SK-N-SH (cell line): ENCODE results near the gene PPP2R1A. TPM values are rescaled to one million over a fixed set of nuclear protein-coding genes. Genes with fewer than 3 reads are reported as not detected.
"Not testable (repeated sequence)": the region's sequence is repeated elsewhere in the genome, so short reads cannot be mapped to it uniquely, and the experiment has no call there.

Source experiments
- CTCF ChIA-PET: fragments of 300-600, 350-600 bp; formaldehyde crosslinking; extraction: SDS; loops from one replicate; lab custom pipeline; 2021; lab: Yijun Ruan, JAX
- POLR2A ChIA-PET: fragments of 350-600 bp; sonication (Branson Sonifier 250); formaldehyde crosslinking; extraction: SDS; loops from one replicate; lab custom pipeline; 2020; ENCODE audit warnings: antibody characterized with exemption, inconsistent platforms; lab: Yijun Ruan, JAX
- DNase-seq: peaks from one replicate; pipeline ENCODE4 v3.0.0; 2012
- H2AFZ ChIP-seq: fragments of 200-600 bp; sonication (generic); 2 replicates; pipeline ENCODE4 v1.8.1; 2016; ENCODE audit warnings: antibody characterized with exemption, mild to moderate bottlenecking, low read depth
- H3F3A ChIP-seq: fragments of 200-600 bp; sonication (generic); replicated peaks from 2 replicates; pipeline ENCODE3; 2016; ENCODE audit warnings: antibody characterized with exemption, mild to moderate bottlenecking; ENCODE audit not compliant: insufficient read depth
- H3K27ac ChIP-seq, 2 experiments: fragments of 200-500 bp in 1 of 2; fragments of 200-600 bp in 1 of 2; sonication (Bioruptor generic) in 1 of 2; sonication (generic), shearing (Covaris generic) in 1 of 2; 2 replicates each; pipeline versions ENCODE4 v1.5.1 to v1.6.1; 2014 to 2016; ENCODE audit warnings: low read depth in 2 of 2, inconsistent platforms in 1 of 2, low read length in 1 of 2, mild to moderate bottlenecking in 1 of 2, mixed read lengths in 1 of 2
- H3K27me3 ChIP-seq: fragments of 200-600 bp; sonication (generic), shearing (Covaris generic); 2 replicates; pipeline ENCODE4 v1.6.1; 2016; ENCODE audit warnings: mixed run types; ENCODE audit not compliant: insufficient read depth
- H3K36me3 ChIP-seq, 2 experiments: fragments of 200-500 bp in 1 of 2; fragments of 200-600 bp in 1 of 2; sonication (Bioruptor generic) in 1 of 2; sonication (generic) in 1 of 2; replicated peaks in 1 of 2; 2 replicates each; pipeline versions ENCODE3 to v1.5.1; 2014 to 2016; ENCODE audit warnings: low read length in 1 of 2, mild to moderate bottlenecking in 1 of 2; ENCODE audit not compliant: insufficient read depth in 2 of 2, control insufficient read depth in 1 of 2
- H3K4me1 ChIP-seq, 2 experiments: fragments of 200-500 bp in 1 of 2; fragments of 200-600 bp in 1 of 2; sonication (Bioruptor generic) in 1 of 2; sonication (generic), shearing (Covaris generic) in 1 of 2; 2 replicates each; pipeline versions ENCODE4 v1.5.1 to v1.6.1; 2014 to 2016; ENCODE audit warnings: low read depth in 1 of 2, low read length in 1 of 2, mixed run types in 1 of 2; ENCODE audit not compliant: insufficient read depth in 2 of 2, control insufficient read depth in 1 of 2
- H3K4me2 ChIP-seq: fragments of 200-600 bp; sonication (generic), shearing (Covaris generic); 2 replicates; pipeline ENCODE4 v1.6.1; 2017; ENCODE audit warnings: mixed run types
- H3K4me3 ChIP-seq, 2 experiments: fragments of 200-500 bp in 1 of 2; fragments of 200-600 bp in 1 of 2; sonication (Bioruptor generic) in 1 of 2; sonication (generic), shearing (Covaris generic) in 1 of 2; 2 replicates each; pipeline versions ENCODE4 v1.5.1 to v1.8.1; 2014 to 2016; ENCODE audit warnings: low read depth in 2 of 2, inconsistent platforms in 1 of 2, low read length in 1 of 2, mild to moderate bottlenecking in 1 of 2, mixed read lengths in 1 of 2, moderate library complexity in 1 of 2
- H3K79me2 ChIP-seq: fragments of 200-600 bp; sonication (generic); 2 replicates; pipeline ENCODE4 v1.8.1; 2017; ENCODE audit warnings: mild to moderate bottlenecking; ENCODE audit not compliant: insufficient read depth
- H3K9ac ChIP-seq: fragments of 200-600 bp; sonication (generic); 2 replicates; pipeline ENCODE4 v1.6.1; 2017; ENCODE audit warnings: mixed run types
- H3K9me2 ChIP-seq: fragments of 200-600 bp; sonication (generic); 2 replicates; pipeline ENCODE4 v1.6.1; 2017; ENCODE audit warnings: mixed run types
- H3K9me3 ChIP-seq: fragments of 200-600 bp; sonication (generic); 2 replicates; pipeline ENCODE4 v1.6.1; 2017; ENCODE audit warnings: mixed run types, mild to moderate bottlenecking, moderate library complexity
- H4K20me1 ChIP-seq: fragments of 200-600 bp; sonication (generic); 2 replicates; pipeline ENCODE4 v1.6.1; 2017; ENCODE audit warnings: mild to moderate bottlenecking, mixed run types; ENCODE audit not compliant: insufficient read depth
- EZH2phosphoT487 ChIP-seq: fragments of 200-600 bp; sonication (generic); IDR thresholded peaks from 2 replicates; pipeline ENCODE4 v1.6.1; 2017; ENCODE audit warnings: low read depth, mixed run types, mild to moderate bottlenecking, antibody characterized with exemption, moderate library complexity, borderline replicate concordance
- FOXM1 ChIP-seq: IDR thresholded peaks from 2 replicates; pipeline ENCODE4 v1.4.0; 2012; ENCODE audit warnings: low read depth, mild to moderate bottlenecking
- IRF3 ChIP-seq: fragments of 150-350 bp; IDR thresholded peaks from 2 replicates; pipeline ENCODE4 v1.6.1; 2016; ENCODE audit warnings: mild to moderate bottlenecking, low read depth, low read length
- POLR2AphosphoS5 ChIP-seq: IDR thresholded peaks from 2 replicates; pipeline ENCODE4 v1.6.1; 2012; ENCODE audit warnings: low read depth, low read length
- RFX5 ChIP-seq: IDR thresholded peaks from 2 replicates; pipeline ENCODE4 v1.6.1; 2012; ENCODE audit warnings: mild to moderate bottlenecking, improper control_type of control experiment, low read length
- TCF12 ChIP-seq: IDR thresholded peaks from 2 replicates; pipeline ENCODE4 v1.4.0; 2012
- TEAD4 ChIP-seq: IDR thresholded peaks from 2 replicates; pipeline ENCODE4 v1.4.0; 2012; ENCODE audit warnings: mild to moderate bottlenecking, borderline replicate concordance; ENCODE audit not compliant: insufficient read depth
- WGBS: methylation state at CpG from one replicate; pipeline ENCODE4 v1.1.6; 2017; ENCODE audit warnings: low lambda C conversion rate; 5-methylcytosine and 5-hydroxymethylcytosine counted together
- polyA plus RNA-seq, 3 experiments: library from polyadenylated mRNA; depleted of rRNA; stranded (reverse); fragments of >200 nt; gene quantifications; 2 replicates each; pipeline ENCODE4 v1.2.3, GENCODE V29; 2012
- TF ChIP-seq, protein P1 (sequence below): IDR thresholded peaks from 2 replicates; pipeline ENCODE4 v1.4.0; 2012; ENCODE audit warnings: low read depth, borderline replicate concordance

Gene PPP2R1A
- polyA plus RNA-seq, 1 of the 3 experiments (the other 2 are of a cell fraction), result 163 TPM

GRCh38 chr19:52258426-52258825 lies 68.6 kb downstream of the PPP2R1A start:
- TF ChIP-seq POLR2AphosphoS5, result no peak
- TF ChIP-seq IRF3, result no peak
- TF ChIP-seq, protein P1, sequence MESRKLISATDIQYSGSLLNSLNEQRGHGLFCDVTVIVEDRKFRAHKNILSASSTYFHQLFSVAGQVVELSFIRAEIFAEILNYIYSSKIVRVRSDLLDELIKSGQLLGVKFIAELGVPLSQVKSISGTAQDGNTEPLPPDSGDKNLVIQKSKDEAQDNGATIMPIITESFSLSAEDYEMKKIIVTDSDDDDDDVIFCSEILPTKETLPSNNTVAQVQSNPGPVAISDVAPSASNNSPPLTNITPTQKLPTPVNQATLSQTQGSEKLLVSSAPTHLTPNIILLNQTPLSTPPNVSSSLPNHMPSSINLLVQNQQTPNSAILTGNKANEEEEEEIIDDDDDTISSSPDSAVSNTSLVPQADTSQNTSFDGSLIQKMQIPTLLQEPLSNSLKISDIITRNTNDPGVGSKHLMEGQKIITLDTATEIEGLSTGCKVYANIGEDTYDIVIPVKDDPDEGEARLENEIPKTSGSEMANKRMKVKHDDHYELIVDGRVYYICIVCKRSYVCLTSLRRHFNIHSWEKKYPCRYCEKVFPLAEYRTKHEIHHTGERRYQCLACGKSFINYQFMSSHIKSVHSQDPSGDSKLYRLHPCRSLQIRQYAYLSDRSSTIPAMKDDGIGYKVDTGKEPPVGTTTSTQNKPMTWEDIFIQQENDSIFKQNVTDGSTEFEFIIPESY, result no peak
- no peak for TF ChIP-seq EZH2phosphoT487
- no peak for TF ChIP-seq TEAD4
- no peak for TF ChIP-seq TCF12
- TF ChIP-seq RFX5, result no peak
- no peak for TF ChIP-seq FOXM1
- TF ChIP-seq, all 33 proteins: peak for 0

GRCh38 chr19:52265556-52265955 lies 75.7 kb downstream of the PPP2R1A start:
- H3K9ac ChIP-seq, POLR2A ChIA-PET, H3K27me3 ChIP-seq, H3K9me2 ChIP-seq, H4K20me1 ChIP-seq, H3K27ac ChIP-seq, H2AFZ ChIP-seq, H3K4me3 ChIP-seq, DNase-seq, H3K9me3 ChIP-seq, H3K36me3 ChIP-seq, H3K4me1 ChIP-seq, H3K4me2 ChIP-seq, H3F3A ChIP-seq, CTCF ChIA-PET: not testable (repeated sequence)
- peaks cover 11% of the 10 kb centered on the region for H3K79me2 ChIP-seq
- WGBS, result 62% methylated on average over 6 of the region's 6 CpGs

More at GRCh38 chr19:52258426-52258825, 68.6 kb downstream of the PPP2R1A start:
- no peak overlapping the region for H2AFZ ChIP-seq
- H3K4me3 ChIP-seq, result no peak overlapping the region
- no peak overlapping the region for H3K4me2 ChIP-seq
- H3K9me3 ChIP-seq, result no peaks in the 10 kb centered on the region
- H3K36me3 ChIP-seq, result no peaks in the 10 kb centered on the region
- WGBS, result 63% methylated on average over 5 of the region's 5 CpGs
- H3K27me3 ChIP-seq, result no peaks in the 10 kb centered on the region; the same call in 1 of the 2 replicates
- no peak overlapping the region for H3K27ac ChIP-seq
- H3K9me2 ChIP-seq, result no peaks in the 10 kb centered on the region
- H3K4me1 ChIP-seq, result no peaks in the 10 kb centered on the region
- no peaks in the 10 kb centered on the region for H4K20me1 ChIP-seq
- ChIA-PET POLR2A (no interaction called here), CTCF (no interaction called here)
- H3K79me2 ChIP-seq, result no peaks in the 10 kb centered on the region
- H3K9ac ChIP-seq, result no peak overlapping the region
- H3F3A ChIP-seq, result no peaks in the 10 kb centered on the region
- no peak for DNase-seq
